ENCODE data around the gene MTUS2.

- TF ChIP-seq CTCF (IDR thresholded peaks at IDR 0.05), result no peak
- TF ChIP-seq POLR2A (IDR thresholded peaks at IDR 0.05), result no peak
- no peak for TF ChIP-seq EP300 (IDR thresholded peaks at IDR 0.05)
These were observed 474.7 kb downstream of the MTUS2 start for GRCh38 chr13:29294821-29295220.
